SK-N-SH (cell line): ENCODE measurements around the gene FMNL2. TPM values are rescaled to one million over a fixed set of nuclear protein-coding genes. Genes with fewer than 3 reads are reported as not detected.

ENCODE experiments used
- CTCF ChIA-PET: fragments of 300-600, 350-600 bp; formaldehyde crosslinking; extraction: SDS; loops from one replicate; lab custom pipeline; 2021; lab: Yijun Ruan, JAX
- POLR2A ChIA-PET: fragments of 350-600 bp; sonication (Branson Sonifier 250); formaldehyde crosslinking; extraction: SDS; loops from one replicate; lab custom pipeline; 2020; ENCODE audit warnings: antibody characterized with exemption, inconsistent platforms; lab: Yijun Ruan, JAX
- DNase-seq: peaks from one replicate; pipeline ENCODE4 v3.0.0; 2012
- H2AFZ ChIP-seq: fragments of 200-600 bp; sonication (generic); 2 replicates; pipeline ENCODE4 v1.8.1; 2016; ENCODE audit warnings: antibody characterized with exemption, mild to moderate bottlenecking, low read depth
- H3F3A ChIP-seq: fragments of 200-600 bp; sonication (generic); replicated peaks from 2 replicates; pipeline ENCODE3; 2016; ENCODE audit warnings: antibody characterized with exemption, mild to moderate bottlenecking; ENCODE audit not compliant: insufficient read depth
- H3K27ac ChIP-seq, 2 experiments: fragments of 200-500 bp in 1 of 2; fragments of 200-600 bp in 1 of 2; sonication (Bioruptor generic) in 1 of 2; sonication (generic), shearing (Covaris generic) in 1 of 2; 2 replicates each; pipeline versions ENCODE4 v1.5.1 to v1.6.1; 2014 to 2016; ENCODE audit warnings: low read depth in 2 of 2, inconsistent platforms in 1 of 2, low read length in 1 of 2, mild to moderate bottlenecking in 1 of 2, mixed read lengths in 1 of 2
- H3K27me3 ChIP-seq: fragments of 200-600 bp; sonication (generic), shearing (Covaris generic); 2 replicates; pipeline ENCODE4 v1.6.1; 2016; ENCODE audit warnings: mixed run types; ENCODE audit not compliant: insufficient read depth
- H3K36me3 ChIP-seq, 2 experiments: fragments of 200-500 bp in 1 of 2; fragments of 200-600 bp in 1 of 2; sonication (Bioruptor generic) in 1 of 2; sonication (generic) in 1 of 2; replicated peaks in 1 of 2; 2 replicates each; pipeline versions ENCODE3 to v1.5.1; 2014 to 2016; ENCODE audit warnings: low read length in 1 of 2, mild to moderate bottlenecking in 1 of 2; ENCODE audit not compliant: insufficient read depth in 2 of 2, control insufficient read depth in 1 of 2
- H3K4me1 ChIP-seq, 2 experiments: fragments of 200-500 bp in 1 of 2; fragments of 200-600 bp in 1 of 2; sonication (Bioruptor generic) in 1 of 2; sonication (generic), shearing (Covaris generic) in 1 of 2; 2 replicates each; pipeline versions ENCODE4 v1.5.1 to v1.6.1; 2014 to 2016; ENCODE audit warnings: low read depth in 1 of 2, low read length in 1 of 2, mixed run types in 1 of 2; ENCODE audit not compliant: insufficient read depth in 2 of 2, control insufficient read depth in 1 of 2
- H3K4me2 ChIP-seq: fragments of 200-600 bp; sonication (generic), shearing (Covaris generic); 2 replicates; pipeline ENCODE4 v1.6.1; 2017; ENCODE audit warnings: mixed run types
- H3K4me3 ChIP-seq, 2 experiments: fragments of 200-500 bp in 1 of 2; fragments of 200-600 bp in 1 of 2; sonication (Bioruptor generic) in 1 of 2; sonication (generic), shearing (Covaris generic) in 1 of 2; 2 replicates each; pipeline versions ENCODE4 v1.5.1 to v1.8.1; 2014 to 2016; ENCODE audit warnings: low read depth in 2 of 2, inconsistent platforms in 1 of 2, low read length in 1 of 2, mild to moderate bottlenecking in 1 of 2, mixed read lengths in 1 of 2, moderate library complexity in 1 of 2
- H3K79me2 ChIP-seq: fragments of 200-600 bp; sonication (generic); 2 replicates; pipeline ENCODE4 v1.8.1; 2017; ENCODE audit warnings: mild to moderate bottlenecking; ENCODE audit not compliant: insufficient read depth
- H3K9ac ChIP-seq: fragments of 200-600 bp; sonication (generic); 2 replicates; pipeline ENCODE4 v1.6.1; 2017; ENCODE audit warnings: mixed run types
- H3K9me2 ChIP-seq: fragments of 200-600 bp; sonication (generic); 2 replicates; pipeline ENCODE4 v1.6.1; 2017; ENCODE audit warnings: mixed run types
- H3K9me3 ChIP-seq: fragments of 200-600 bp; sonication (generic); 2 replicates; pipeline ENCODE4 v1.6.1; 2017; ENCODE audit warnings: mixed run types, mild to moderate bottlenecking, moderate library complexity
- H4K20me1 ChIP-seq: fragments of 200-600 bp; sonication (generic); 2 replicates; pipeline ENCODE4 v1.6.1; 2017; ENCODE audit warnings: mild to moderate bottlenecking, mixed run types; ENCODE audit not compliant: insufficient read depth
- CHD2 ChIP-seq: fragments of 150-350 bp; IDR thresholded peaks from 2 replicates; pipeline ENCODE4 v1.6.1; 2018; ENCODE audit warnings: low read length; ENCODE audit not compliant: partially characterized antibody
- EP300 ChIP-seq, 2 experiments: IDR thresholded peaks; 2 replicates each; pipeline versions ENCODE4 v1.4.0 to v1.6.1; 2012; ENCODE audit warnings: borderline replicate concordance in 1 of 2, low read depth in 1 of 2, low read length in 1 of 2
- FOXJ3 ChIP-seq: sonication (generic); formaldehyde crosslinking; IDR thresholded peaks from 2 replicates; pipeline ENCODE4 v1.5.1; 2020; ENCODE audit warnings: mild to moderate bottlenecking, missing genetic modification reagents
- FOXM1 ChIP-seq: IDR thresholded peaks from 2 replicates; pipeline ENCODE4 v1.4.0; 2012; ENCODE audit warnings: low read depth, mild to moderate bottlenecking
- GABPA ChIP-seq: IDR thresholded peaks from 2 replicates; pipeline ENCODE4 v1.4.0; 2012; ENCODE audit warnings: low read depth, mild to moderate bottlenecking
- JUND ChIP-seq: IDR thresholded peaks from 2 replicates; pipeline ENCODE4 v1.4.0; 2012
- NRF1 ChIP-seq: IDR thresholded peaks from 2 replicates; pipeline ENCODE4 v1.6.1; 2012; ENCODE audit warnings: low read depth, mild to moderate bottlenecking, low read length
- RAD21 ChIP-seq: IDR thresholded peaks from 2 replicates; pipeline ENCODE4 v1.6.1; 2012; ENCODE audit warnings: mild to moderate bottlenecking, low read length
- RCOR1 ChIP-seq: fragments of 150-350 bp; IDR thresholded peaks from 2 replicates; pipeline ENCODE4 v1.6.1; 2017; ENCODE audit warnings: antibody characterized with exemption, low read length
- RFX5 ChIP-seq: IDR thresholded peaks from 2 replicates; pipeline ENCODE4 v1.6.1; 2012; ENCODE audit warnings: mild to moderate bottlenecking, improper control_type of control experiment, low read length
- RXRA ChIP-seq: IDR thresholded peaks from 2 replicates; pipeline ENCODE4 v1.4.0; 2012; ENCODE audit warnings: low read depth, mild to moderate bottlenecking, borderline replicate concordance
- SMC3 ChIP-seq: IDR thresholded peaks from 2 replicates; pipeline ENCODE4 v1.6.1; 2012; ENCODE audit warnings: low read depth, low read length, improper control_type of control experiment
- TCF12 ChIP-seq: IDR thresholded peaks from 2 replicates; pipeline ENCODE4 v1.4.0; 2012
- TEAD4 ChIP-seq: IDR thresholded peaks from 2 replicates; pipeline ENCODE4 v1.4.0; 2012; ENCODE audit warnings: mild to moderate bottlenecking, borderline replicate concordance; ENCODE audit not compliant: insufficient read depth
- YY1 ChIP-seq: IDR thresholded peaks from 2 replicates; pipeline ENCODE4 v1.4.0; 2012; ENCODE audit warnings: low read depth, mild to moderate bottlenecking
- WGBS: methylation state at CpG from one replicate; pipeline ENCODE4 v1.1.6; 2017; ENCODE audit warnings: low lambda C conversion rate; 5-methylcytosine and 5-hydroxymethylcytosine counted together
- polyA plus RNA-seq, 3 experiments: library from polyadenylated mRNA; depleted of rRNA; stranded (reverse); fragments of >200 nt; gene quantifications; 2 replicates each; pipeline ENCODE4 v1.2.3, GENCODE V29; 2012

Gene FMNL2
- polyA plus RNA-seq, 1 of the 3 experiments (the other 2 are of a cell fraction), result 14.5 TPM

DNA sequence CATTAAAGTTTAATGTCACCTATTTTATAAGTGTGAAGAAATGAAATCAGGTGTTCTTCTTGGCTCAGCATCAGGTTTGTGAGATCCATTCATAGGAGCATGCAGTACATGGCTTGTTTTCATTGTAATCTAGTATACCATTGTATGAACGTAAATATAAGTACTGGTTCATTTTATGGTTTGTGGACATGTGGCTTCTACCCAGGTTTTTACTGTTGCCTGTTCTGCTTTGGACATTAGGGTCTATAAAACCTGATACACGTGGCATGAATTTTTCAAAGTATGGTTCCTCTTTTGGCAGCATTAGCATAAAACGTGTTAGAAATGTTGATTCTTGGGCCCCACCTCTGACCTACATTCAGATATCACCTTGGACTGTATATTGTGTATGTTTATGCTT, 206.7 kb downstream of the FMNL2 start:
- no peak for DNase-seq
- no peak overlapping the region for H3K4me3 ChIP-seq
- no peak overlapping the region for H2AFZ ChIP-seq
- H3K27me3 ChIP-seq, result no peaks in the 10 kb centered on the region
- no peaks in the 10 kb centered on the region for H3K9me2 ChIP-seq
- H3K4me2 ChIP-seq, result no peak overlapping the region
- no peak overlapping the region for H3K9ac ChIP-seq
- H3K36me3 ChIP-seq, result no peaks in the 10 kb centered on the region
- H3K79me2 ChIP-seq, result 0 out of 2 replicates have a peak, but pooled peaks cover 6% of the 10 kb centered on the region
- CTCF ChIA-PET, result no interaction called here
- no peaks in the 10 kb centered on the region for H3K9me3 ChIP-seq
- TF ChIP-seq YY1, result no peak
- TF ChIP-seq, all 33 proteins: peak for 0
- POLR2A ChIA-PET, result no interaction called here
- 93% methylated on average over 3 of the region's 3 CpGs for WGBS
- H4K20me1 ChIP-seq, result no peaks in the 10 kb centered on the region
- H3F3A ChIP-seq, result peaks cover 20% of the 10 kb centered on the region
- peak overlapping the region in 1 of 2 experiments; percentile 87; a peak in 1 of 4 replicates for H3K27ac ChIP-seq
- peaks cover 20 to 31% of the 10 kb centered on the region in 2 experiments for H3K4me1 ChIP-seq

DNA sequence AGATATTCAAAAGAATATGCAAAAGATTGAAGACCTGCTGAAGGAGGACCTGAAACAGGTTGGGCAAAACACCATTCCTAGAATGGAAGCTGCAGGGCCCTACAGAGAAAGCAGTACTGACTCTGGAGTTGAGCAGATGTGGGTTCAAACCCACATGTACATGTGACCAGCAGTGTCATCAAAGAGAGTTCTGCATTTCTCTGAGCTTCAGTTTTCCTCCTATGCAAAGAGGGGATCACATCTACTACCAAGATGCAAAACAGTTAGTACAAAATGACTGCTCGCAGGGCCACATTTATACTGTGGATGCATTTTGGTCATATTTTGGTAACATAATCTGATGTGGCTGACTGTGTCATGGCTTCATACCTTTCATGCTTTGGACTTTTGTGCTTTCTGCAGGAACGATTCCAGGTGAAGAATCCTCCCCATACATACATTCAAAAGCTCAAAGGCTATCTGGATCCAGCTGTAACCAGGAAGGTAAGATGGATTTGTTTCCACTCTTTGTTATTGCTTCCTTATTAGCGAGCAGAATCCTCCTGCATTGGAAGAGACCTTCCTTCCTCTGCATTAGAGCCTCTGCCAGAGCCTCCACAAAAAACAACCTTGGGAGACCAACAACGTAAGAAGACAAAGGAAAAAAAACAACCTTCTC, 207.5 kb downstream of the FMNL2 start:
- Histone ChIP-seq H3K79me2 (0 out of 2 replicates have a peak, but pooled peaks cover 6% of the 10 kb centered on the region), H3K9me3 (no peaks in the 10 kb centered on the region), H4K20me1 (no peaks in the 10 kb centered on the region), H3K27me3 (no peaks in the 10 kb centered on the region), H3K36me3 (no peaks in the 10 kb centered on the region), H3K4me1 (peaks cover 13 to 31% of the 10 kb centered on the region in 2 experiments), H3K9ac (peak overlapping the region; percentile 51; the same call in 1 of the 2 replicates), H3F3A (peaks cover 20% of the 10 kb centered on the region), H2AFZ (no peak overlapping the region), H3K9me2 (no peaks in the 10 kb centered on the region), H3K27ac (peak overlapping the region; percentile 83 to 87), H3K4me2 (peak overlapping the region; percentile 50), H3K4me3 (no peak overlapping the region)
- DNase-seq, result no peak
- 54% methylated on average over 4 of the region's 4 CpGs for WGBS
- TF ChIP-seq TCF12 (no peak), CHD2 (no peak), JUND (no peak), TEAD4 (no peak), FOXM1 (no peak), RXRA (no peak), EP300 (IDR thresholded peaks at IDR 0.05; ENCODE audit: borderline replicate concordance in 1 of 2, low read depth in 1 of 2, low read length in 1 of 2) (no peak), RFX5 (no peak), NRF1 (no peak), GABPA (no peak), RCOR1 (no peak), SMC3 (no peak), RAD21 (no peak), FOXJ3 (CRISPR knock-in tag) (no peak)
- ChIA-PET CTCF (no interaction called here), POLR2A (no interaction called here)
